Sigmoid colon (tissue), 7 donors: ENCODE measurements around the gene SPATA31D1. TPM values are rescaled to one million over a fixed set of nuclear protein-coding genes. Genes with fewer than 3 reads are reported as not detected.
"Not testable (repeated sequence)": the region's sequence is repeated elsewhere in the genome, so short reads cannot be mapped to it uniquely, and the experiment has no call there.

Experiments used
- DNase-seq: peaks from one replicate; pipeline ENCODE4 v3.0.0-alpha.2; 2019
- H3K27ac ChIP-seq, 4 donors: fragments of 200-600 bp; sonication (generic); one replicate each; pipeline ENCODE4 v1.5.1; 2016 to 2019; ENCODE audit warnings: mild to moderate bottlenecking in 1 of 4
- H3K27me3 ChIP-seq, 3 donors: fragments of 200-600 bp; sonication (generic); one replicate each; pipeline ENCODE4 v1.5.1; 2019; ENCODE audit warnings: mild to moderate bottlenecking in 1 of 3
- H3K36me3 ChIP-seq, 4 donors: fragments of 200-600 bp; sonication (generic); one replicate each; pipeline ENCODE4 v1.5.1; 2016 to 2019
- H3K4me1 ChIP-seq, 4 donors: fragments of 200-600 bp; sonication (generic); one replicate each; pipeline ENCODE4 v1.5.1; 2017 to 2019
- H3K4me3 ChIP-seq, 4 donors: fragments of 200-600 bp; sonication (generic); one replicate each; pipeline ENCODE4 v1.5.1; 2017 to 2019; ENCODE audit warnings: mild to moderate bottlenecking in 2 of 4, moderate library complexity in 1 of 4
- H3K9me3 ChIP-seq, 4 donors: fragments of 200-600 bp in 3 of 4; sonication (generic) in 3 of 4; one replicate each; pipeline versions ENCODE4 v1.5.1 to v1.6.1; 2013 to 2019
- CTCF ChIP-seq, 4 experiments: fragments of 450-650 bp in 3 of 4; fragments of 200-600 bp in 1 of 4; IDR thresholded peaks; one replicate each; pipeline ENCODE4 v1.5.1; 2016 to 2019; ENCODE audit warnings: antibody characterized with exemption in 4 of 4, mild to moderate bottlenecking in 3 of 4, moderate library complexity in 2 of 4
- EP300 ChIP-seq, 4 donors: sonication (generic); formaldehyde crosslinking; IDR thresholded peaks; one replicate each; pipeline ENCODE4 v1.6.1; 2017; ENCODE audit warnings: antibody characterized with exemption in 4 of 4
- POLR2A ChIP-seq, 2 donors: fragments of 450-650 bp; IDR thresholded peaks; one replicate each; pipeline ENCODE4 v1.6.1; 2016; ENCODE audit warnings: antibody characterized with exemption in 2 of 2, mild to moderate bottlenecking in 2 of 2, moderate library complexity in 2 of 2
- POLR2AphosphoS5 ChIP-seq, 4 donors: sonication (generic); formaldehyde crosslinking; IDR thresholded peaks; one replicate each; pipeline ENCODE4 v1.6.1; 2017; ENCODE audit warnings: antibody characterized with exemption in 4 of 4
- WGBS, 2 donors: extraction: QIAGEN DNeasy Blood & Tissue Kit; methylation state at CpG; one replicate each; pipeline ENCODE4 v1.1.7; 2013; 5-methylcytosine and 5-hydroxymethylcytosine counted together
- intact Hi-C: fragments of 100-400 bp; cut with DNase I; formaldehyde crosslinking; loops from one replicate; pipeline ENCODE4 v1.15.1; 2023
- polyA plus RNA-seq, 3 donors: library from polyadenylated mRNA; stranded (reverse); fragments of 200-250 nt; gene quantifications; one replicate each; pipeline ENCODE4 v1.2.3, GENCODE V29; 2013
- total RNA-seq, 4 donors: library from RNA; depleted of rRNA; stranded (reverse); fragments of >200 nt; gene quantifications; one replicate each; pipeline ENCODE4 v1.1.0, GENCODE V29; 2016
- donor health status: healthy with polysubstance abuse.
- donor health status: Bipolar disorder and iron deficiency.
- donor health status: healthy.

The SPATA31D1 gene
- total RNA-seq (not detected), polyA plus RNA-seq (not detected)

GRCh38 chr9:81988472-81988871 is at the start of gene SPATA31D1:
Gene SPATA31D1 (plus strand): TSS chr9:81988772. CDS start chr9:81988819, 47 bp downstream.
- H3K27me3 ChIP-seq, DNase-seq, intact Hi-C loops, H3K27ac ChIP-seq, H3K9me3 ChIP-seq, H3K4me3 ChIP-seq, H3K36me3 ChIP-seq, H3K4me1 ChIP-seq: not testable (repeated sequence)
- 91 to 93% methylated on average over 1 of the region's 1 CpG for WGBS, 2 donors

GRCh38 chr9:81943393-81943792 is 45.2 kb upstream of the SPATA31D1 start, which contains the start of gene SPATA31D3:
Gene SPATA31D3 (plus strand): TSS chr9:81943500. CDS start chr9:81943586, 86 bp downstream.
- intact Hi-C loops, DNase-seq, H3K4me3 ChIP-seq, H3K36me3 ChIP-seq, H3K27me3 ChIP-seq, H3K27ac ChIP-seq, H3K4me1 ChIP-seq, H3K9me3 ChIP-seq: not testable (repeated sequence)
- WGBS, 2 donors, result no CpG with 5 or more reads among the region's 2 CpGs

GRCh38 chr9:81948650-81949049 is 39.9 kb upstream of the SPATA31D1 start:
- H3K27ac ChIP-seq, intact Hi-C loops, H3K4me3 ChIP-seq, H3K36me3 ChIP-seq, DNase-seq, H3K4me1 ChIP-seq, H3K27me3 ChIP-seq, H3K9me3 ChIP-seq: not testable (repeated sequence)
- 56 to 70% methylated on average over 1 of the region's 3 CpGs for WGBS, 2 donors

GRCh38 chr9:81953096-81953495 is 35.5 kb upstream of the SPATA31D1 start:
- Histone ChIP-seq H3K27ac (no peak overlapping the region), H3K4me1 (no peaks in the 10 kb centered on the region), H3K36me3 (no peaks in the 10 kb centered on the region), H3K9me3 (peaks cover 0 to 7% (median 2%) of the 10 kb centered on the region in 4 donors), H3K4me3 (no peak overlapping the region), H3K27me3 (no peaks in the 10 kb centered on the region)
- no peak for DNase-seq
- intact Hi-C loops, result no loop called here
- WGBS, 2 donors, result 92 to 97% methylated on average over 1 of the region's 1 CpG
- TF ChIP-seq CTCF (IDR thresholded peaks at IDR 0.05), result no peak
- no peak for TF ChIP-seq POLR2A (IDR thresholded peaks at IDR 0.05)
- no peak for TF ChIP-seq POLR2AphosphoS5 (IDR thresholded peaks at IDR 0.05)
- no peak for TF ChIP-seq EP300 (IDR thresholded peaks at IDR 0.05)

GRCh38 chr9:81955625-81956024 is 32.9 kb upstream of the SPATA31D1 start:
- no peaks in the 10 kb centered on the region for H3K27me3 ChIP-seq
- no peak for DNase-seq
- peaks cover 0 to 7% (median 2%) of the 10 kb centered on the region in 4 donors for H3K9me3 ChIP-seq
- no peaks in the 10 kb centered on the region for H3K4me1 ChIP-seq
- intact Hi-C loops, result no loop called here
- no peak overlapping the region for H3K27ac ChIP-seq
- TF ChIP-seq POLR2A (IDR thresholded peaks at IDR 0.05) (no peak), POLR2AphosphoS5 (IDR thresholded peaks at IDR 0.05) (no peak), EP300 (IDR thresholded peaks at IDR 0.05) (no peak), CTCF (IDR thresholded peaks at IDR 0.05) (no peak)
- H3K4me3 ChIP-seq, result no peak overlapping the region
- no peaks in the 10 kb centered on the region for H3K36me3 ChIP-seq

GRCh38 chr9:81964218-81965171 is 24.1 kb upstream of the SPATA31D1 start:
- Histone ChIP-seq H3K9me3 (no peaks in the 10 kb centered on the region), H3K27ac (no peak overlapping the region), H3K36me3 (no peaks in the 10 kb centered on the region), H3K4me1 (no peaks in the 10 kb centered on the region), H3K27me3 (no peaks in the 10 kb centered on the region), H3K4me3 (no peak overlapping the region)
- TF ChIP-seq CTCF (IDR thresholded peaks at IDR 0.05) (no peak), POLR2A (IDR thresholded peaks at IDR 0.05) (no peak), EP300 (IDR thresholded peaks at IDR 0.05) (no peak), POLR2AphosphoS5 (IDR thresholded peaks at IDR 0.05) (no peak)
- WGBS, 2 donors, result 81 to 84% methylated on average over 6 of the region's 6 CpGs
- DNase-seq, result no peak
- intact Hi-C loops, result no loop called here
